GM12873 (cell line): ENCODE data around the gene ZNHIT1.

ENCODE experiments used
- CTCF ChIP-seq: IDR thresholded peaks from 2 replicates; pipeline ENCODE4 v1.5.1; 2012; ENCODE audit warnings: low read depth, mild to moderate bottlenecking, moderate library complexity, low read length, control low read depth; ENCODE audit not compliant: insufficient read depth; ENCODE audit errors: missing control alignments

The ZNHIT1 gene

GRCh38 chr7:101241443-101242349, 23.7 kb downstream of the ZNHIT1 start:
- no peak for TF ChIP-seq CTCF

GRCh38 chr7:101243646-101244374, 25.8 kb downstream of the ZNHIT1 start:
- TF ChIP-seq CTCF: no peak

- TF ChIP-seq CTCF: peak; percentile 81
Observed at GRCh38 chr7:101244375-101245146, 26.6 kb downstream of the ZNHIT1 start, which contains the start of gene FIS1. Gene FIS1, minus strand, starts transcription at chr7:101245081. Its CDS starts 77 bp downstream, at chr7:101245004.

DNA sequence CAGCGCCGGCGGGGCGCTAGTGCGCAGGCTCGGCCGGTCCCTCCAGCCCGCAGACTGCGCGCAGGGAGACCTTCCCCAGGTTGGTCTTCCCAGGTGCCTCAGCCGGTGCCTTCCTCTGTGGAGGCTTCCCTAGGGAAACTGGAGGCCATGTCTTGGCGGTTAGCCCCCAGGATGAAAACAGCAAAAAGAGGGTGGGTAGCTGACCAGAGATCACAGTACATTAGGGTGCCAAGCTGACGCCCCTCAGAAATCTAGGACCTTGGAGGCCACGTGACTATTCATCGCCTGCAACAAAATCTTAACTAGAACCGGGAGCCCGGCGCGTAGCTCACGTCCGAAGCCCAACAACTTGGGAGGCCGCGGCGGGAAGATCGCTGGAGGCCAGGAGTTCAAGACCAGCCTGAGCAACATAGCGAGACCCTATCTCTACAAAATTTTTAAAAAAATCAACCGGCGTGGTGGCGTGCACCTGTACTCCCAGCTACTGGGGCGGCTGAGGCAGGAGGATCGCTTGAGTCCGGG, 27.2 kb downstream of the ZNHIT1 start:
- no peak for TF ChIP-seq CTCF

DNA sequence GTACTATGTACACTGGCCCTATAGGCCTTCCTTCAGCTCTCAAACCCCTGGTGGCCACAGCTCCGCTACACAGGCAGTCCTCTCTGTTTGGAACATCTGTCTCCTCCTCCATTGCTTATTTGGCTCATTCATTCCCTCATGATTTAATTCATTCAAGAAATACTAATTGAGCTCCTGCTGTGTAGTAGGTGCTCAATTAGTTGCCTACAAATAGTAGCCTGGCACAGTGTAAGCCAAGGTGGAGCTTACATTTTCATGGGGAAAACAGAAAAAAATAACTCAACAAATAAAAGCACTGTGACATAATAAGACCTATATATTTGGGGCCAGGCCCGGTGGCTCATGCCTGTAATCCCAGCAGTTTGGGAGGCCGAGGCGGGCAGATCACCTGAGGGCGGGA, 30.3 kb downstream of the ZNHIT1 start:
- TF ChIP-seq CTCF: no peak

GRCh38 chr7:101250324-101250723, 32.4 kb downstream of the ZNHIT1 start:
- TF ChIP-seq CTCF: no peak
